Tibial artery (tissue), 4 donors: ENCODE results near the gene THY1.
A peak's percentile ranks its signal among the peaks of the same experiment; 100 is the strongest.

Experiments used
- DNase-seq, 2 donors: peaks; one replicate each; pipeline ENCODE4 v3.0.0-alpha.2; 2019
- H3K27ac ChIP-seq, 2 donors: fragments of 200-600 bp; sonication (generic) in 1 of 2; 1 replicate in 1 of 2; 2 replicates in 1 of 2; pipeline ENCODE4 v1.5.1; 2018 to 2019; ENCODE audit warnings: mild to moderate bottlenecking in 1 of 2
- H3K27me3 ChIP-seq, 2 donors: fragments of 200-600 bp; sonication (generic) in 1 of 2; one replicate each; pipeline versions ENCODE4 v1.5.1 to v1.6.0; 2016 to 2019
- H3K36me3 ChIP-seq, 3 donors: fragments of 200-600 bp; sonication (generic) in 2 of 3; one replicate each; pipeline ENCODE4 v1.5.1; 2016 to 2019; ENCODE audit warnings: mild to moderate bottlenecking in 2 of 3
- H3K4me1 ChIP-seq, 4 donors: fragments of 200-600 bp; sonication (generic) in 2 of 4; 1 replicate in 3 of 4; 2 replicates in 1 of 4; pipeline ENCODE4 v1.5.1; 2016 to 2019
- H3K4me3 ChIP-seq, 2 donors: fragments of 200-600 bp; sonication (generic) in 1 of 2; 1 replicate in 1 of 2; 2 replicates in 1 of 2; pipeline ENCODE4 v1.5.1; 2018 to 2019; ENCODE audit warnings: mild to moderate bottlenecking in 2 of 2
- H3K9me3 ChIP-seq, 3 donors: fragments of 200-600 bp; sonication (generic) in 1 of 3; one replicate each; pipeline ENCODE4 v1.5.1; 2016 to 2019
- intact Hi-C: fragments of 100-400 bp; cut with DNase I; formaldehyde crosslinking; loops from one replicate; pipeline ENCODE4 v1.15.0; 2023; ENCODE audit warnings: low total_unique reads
- TF ChIP-seq, protein P1 (sequence below), 2 experiments: fragments of 200-600 bp in 1 of 2; fragments of 450-650 bp in 1 of 2; IDR thresholded peaks; one replicate each; pipeline ENCODE4 v1.5.1; 2017 to 2019; ENCODE audit warnings: antibody characterized with exemption in 2 of 2, mild to moderate bottlenecking in 1 of 2, moderate library complexity in 1 of 2

Gene THY1

DNA sequence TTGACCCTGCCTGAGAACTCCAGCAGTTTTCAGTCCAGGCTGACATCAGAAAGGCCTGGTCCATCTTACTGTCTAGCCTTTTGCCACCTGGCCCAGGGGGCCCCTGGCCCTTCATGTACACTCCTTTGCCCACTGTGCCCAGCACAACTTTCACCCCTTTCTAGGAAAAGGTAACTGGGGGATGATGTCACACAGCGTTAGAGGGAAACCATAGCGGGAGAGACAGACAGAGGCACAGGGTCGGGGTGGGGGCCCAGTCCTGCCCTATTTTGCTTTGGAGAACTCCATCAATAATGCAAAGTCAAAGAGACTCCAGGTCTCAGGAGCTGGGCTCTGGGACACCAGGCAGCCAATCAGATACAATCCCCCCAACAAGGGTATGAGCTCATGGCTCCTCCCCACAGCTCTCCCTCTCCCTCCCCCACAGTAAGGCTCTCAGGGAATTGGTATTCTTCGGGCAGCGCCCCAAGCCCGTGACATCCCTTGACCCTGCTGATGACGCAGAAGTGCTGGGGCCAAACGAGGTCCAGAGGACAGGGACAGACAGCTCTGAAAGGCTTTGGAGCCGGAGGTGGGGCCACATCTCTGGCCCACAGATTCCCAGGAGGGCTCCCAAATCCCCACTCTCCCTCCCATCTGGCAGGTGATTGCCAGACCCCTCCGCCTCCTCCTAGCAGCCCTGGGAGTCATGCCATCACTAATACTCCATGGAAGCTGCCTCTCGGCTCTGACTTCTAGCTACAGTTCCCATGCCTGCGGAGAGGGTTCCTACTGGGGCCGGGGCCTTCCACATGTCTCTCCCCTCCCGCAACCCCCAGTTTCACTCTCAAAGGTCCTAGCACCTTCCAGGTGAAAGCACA is 47.4 kb downstream of the THY1 start:
- Histone ChIP-seq H3K4me3 (peak overlapping the region; percentile 4), H3K4me1 (peaks cover 0 to 60% (median 45%) of the 10 kb centered on the region in 4 donors), H3K36me3 (no peaks in the 10 kb centered on the region), H3K9me3 (no peaks in the 10 kb centered on the region), H3K27ac (peak overlapping the region; percentile 79 to 83), H3K27me3 (no peaks in the 10 kb centered on the region)
- TF ChIP-seq, protein P1, sequence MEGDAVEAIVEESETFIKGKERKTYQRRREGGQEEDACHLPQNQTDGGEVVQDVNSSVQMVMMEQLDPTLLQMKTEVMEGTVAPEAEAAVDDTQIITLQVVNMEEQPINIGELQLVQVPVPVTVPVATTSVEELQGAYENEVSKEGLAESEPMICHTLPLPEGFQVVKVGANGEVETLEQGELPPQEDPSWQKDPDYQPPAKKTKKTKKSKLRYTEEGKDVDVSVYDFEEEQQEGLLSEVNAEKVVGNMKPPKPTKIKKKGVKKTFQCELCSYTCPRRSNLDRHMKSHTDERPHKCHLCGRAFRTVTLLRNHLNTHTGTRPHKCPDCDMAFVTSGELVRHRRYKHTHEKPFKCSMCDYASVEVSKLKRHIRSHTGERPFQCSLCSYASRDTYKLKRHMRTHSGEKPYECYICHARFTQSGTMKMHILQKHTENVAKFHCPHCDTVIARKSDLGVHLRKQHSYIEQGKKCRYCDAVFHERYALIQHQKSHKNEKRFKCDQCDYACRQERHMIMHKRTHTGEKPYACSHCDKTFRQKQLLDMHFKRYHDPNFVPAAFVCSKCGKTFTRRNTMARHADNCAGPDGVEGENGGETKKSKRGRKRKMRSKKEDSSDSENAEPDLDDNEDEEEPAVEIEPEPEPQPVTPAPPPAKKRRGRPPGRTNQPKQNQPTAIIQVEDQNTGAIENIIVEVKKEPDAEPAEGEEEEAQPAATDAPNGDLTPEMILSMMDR (IDR thresholded peaks at IDR 0.05), result no peak
- intact Hi-C loops, result loop anchor here (2.0 kb wide), 1 partner anchor 19 kb away; no protein-coding TSS in a partner anchor
- DNase-seq, result peak; percentile 81 to 96

DNA sequence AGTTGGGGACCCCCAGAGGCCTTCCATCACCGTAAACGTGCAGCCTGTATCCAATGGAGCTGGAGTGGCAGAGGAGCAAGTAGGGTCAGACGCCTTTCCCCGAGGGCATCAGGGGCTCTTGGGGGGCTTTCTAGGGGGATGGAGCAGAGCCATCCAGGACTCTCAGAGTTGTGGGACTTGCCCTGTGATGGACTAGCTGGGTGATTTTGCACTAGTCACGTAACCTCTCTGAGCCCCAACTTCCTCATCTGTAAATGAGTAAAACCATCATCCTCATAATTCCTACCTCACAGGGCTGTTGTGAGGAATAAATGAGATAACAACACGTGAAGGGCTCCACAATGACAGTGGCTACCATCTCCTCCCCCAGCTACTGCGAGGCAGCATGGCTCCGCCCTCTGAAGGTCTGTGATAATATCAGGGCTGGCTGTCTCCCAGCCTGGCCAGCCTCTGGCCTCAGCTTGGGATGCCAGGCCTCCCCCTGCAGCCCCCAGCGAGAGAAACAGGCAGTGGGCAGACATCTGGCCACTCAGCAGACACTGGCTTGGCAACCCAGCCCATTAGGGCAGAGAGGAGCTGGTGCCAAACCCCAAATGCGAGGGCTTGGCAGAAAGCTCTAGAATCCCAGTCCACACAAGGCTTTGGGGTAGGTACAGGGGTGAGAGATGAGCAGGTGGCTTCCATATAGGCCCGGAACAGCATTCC is 48.2 kb downstream of the THY1 start:
- Histone ChIP-seq H3K4me1 (peaks cover 0 to 59% (median 50%) of the 10 kb centered on the region in 4 donors), H3K4me3 (no peak overlapping the region), H3K27me3 (no peaks in the 10 kb centered on the region), H3K9me3 (no peaks in the 10 kb centered on the region), H3K27ac (peak overlapping the region; percentile 79 to 83), H3K36me3 (no peaks in the 10 kb centered on the region)
- intact Hi-C loops, result loop anchor here (2.0 kb wide), 1 partner anchor 18 kb away; no protein-coding TSS in a partner anchor
- peak in 1 of 2 donors; percentile 68 for DNase-seq
- TF ChIP-seq, protein P1 (IDR thresholded peaks at IDR 0.05), result no peak

DNA sequence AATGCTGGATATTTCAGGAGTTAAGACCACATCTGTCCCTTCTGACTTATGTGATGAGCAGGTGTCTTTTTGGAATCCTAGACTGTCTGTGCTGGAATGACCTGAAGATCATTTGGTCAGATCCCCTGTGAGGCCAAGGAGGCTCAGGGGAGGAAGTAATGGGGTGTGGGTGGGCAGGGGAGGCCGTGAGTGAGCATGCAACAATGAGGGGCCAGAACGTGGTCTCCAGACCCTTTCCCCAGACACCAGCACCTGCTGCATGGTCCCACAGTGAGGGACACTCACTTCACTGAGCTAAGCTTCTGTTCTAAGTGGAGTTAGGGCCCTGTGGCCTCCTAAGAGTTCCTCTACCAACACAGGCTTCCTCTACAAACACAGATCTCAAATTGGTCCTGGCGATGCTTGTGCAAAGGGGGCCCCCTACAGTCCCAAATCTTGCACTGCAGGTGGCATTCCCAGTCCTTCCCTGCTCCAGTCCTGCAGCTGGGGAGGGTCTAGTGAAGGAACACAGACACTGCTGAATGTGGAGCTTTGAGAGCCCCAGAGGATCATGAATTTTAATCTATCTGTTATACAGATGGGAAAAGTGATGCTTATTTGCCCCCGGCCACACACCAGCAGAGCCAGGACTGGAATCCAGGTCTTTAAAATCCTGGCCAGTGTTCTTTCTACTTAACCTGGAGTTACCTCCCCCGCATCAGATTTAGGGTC is 48.9 kb downstream of the THY1 start:
- H3K36me3 ChIP-seq, result no peaks in the 10 kb centered on the region
- peaks cover 0 to 65% (median 55%) of the 10 kb centered on the region in 4 donors for H3K4me1 ChIP-seq
- intact Hi-C loops, result loop anchor here (2.0 kb wide), 1 partner anchor 17 kb away; no protein-coding TSS in a partner anchor
- TF ChIP-seq, protein P1 (IDR thresholded peaks at IDR 0.05), result peak; percentile 90 to 91
- no peak overlapping the region for H3K4me3 ChIP-seq
- no peaks in the 10 kb centered on the region for H3K27me3 ChIP-seq
- peak; percentile 70 to 85 for DNase-seq
- H3K9me3 ChIP-seq, result no peaks in the 10 kb centered on the region
- peak overlapping the region in 1 of 2 donors; percentile 79 for H3K27ac ChIP-seq

DNA sequence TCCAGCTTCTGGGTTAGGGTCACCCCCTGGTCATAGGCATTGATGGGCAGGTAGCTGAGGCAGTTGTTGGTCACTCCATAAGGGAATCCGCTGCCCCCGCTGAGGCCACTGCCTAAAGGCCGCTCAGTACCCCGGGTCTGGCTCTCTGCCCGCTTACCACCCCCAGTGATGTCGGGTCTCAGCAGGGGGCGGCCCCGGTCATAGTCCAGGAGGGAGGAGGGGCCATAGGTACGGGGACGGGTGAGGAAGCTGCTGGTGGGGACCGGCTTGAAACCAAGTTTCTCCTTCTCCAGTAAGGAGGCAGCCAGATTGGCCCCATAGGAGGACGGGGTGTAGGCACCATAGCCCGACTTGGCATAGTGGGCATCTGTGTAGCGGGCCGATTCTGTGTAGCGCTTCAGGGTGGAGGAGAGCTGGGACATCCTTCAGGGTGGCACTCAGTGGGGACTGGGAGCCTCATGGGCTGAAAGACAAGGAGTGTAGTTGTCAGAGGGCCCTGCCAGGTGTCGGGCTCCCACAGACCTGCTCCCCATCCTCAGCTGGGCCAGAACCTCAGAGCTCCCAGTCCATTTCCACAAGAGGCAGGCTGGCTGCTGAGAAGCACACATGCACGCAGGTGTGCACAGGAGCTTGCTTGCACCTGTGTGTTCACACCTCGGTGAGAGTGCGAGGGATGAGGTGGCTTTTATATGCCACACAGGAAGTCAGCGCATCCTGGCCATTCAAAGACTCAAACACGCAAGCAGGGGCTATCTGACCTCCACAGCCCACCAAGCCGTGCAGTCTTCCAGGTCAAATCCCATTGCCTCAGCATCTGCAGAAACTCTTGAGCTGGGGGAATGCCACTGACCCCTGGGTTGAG is 49.7 kb downstream of the THY1 start:
- H3K4me3 ChIP-seq, result no peak overlapping the region
- H3K27me3 ChIP-seq, result no peaks in the 10 kb centered on the region
- intact Hi-C loops, result no loop called here
- no peaks in the 10 kb centered on the region for H3K36me3 ChIP-seq
- H3K9me3 ChIP-seq, result no peaks in the 10 kb centered on the region
- TF ChIP-seq, protein P1 (IDR thresholded peaks at IDR 0.05), result no peak
- peaks cover 0 to 73% (median 62%) of the 10 kb centered on the region in 4 donors for H3K4me1 ChIP-seq
- DNase-seq, result no peak
- peak overlapping the region in 1 of 2 donors; percentile 79 for H3K27ac ChIP-seq
